ENCODE measurements around the gene MAP1B.

The MAP1B gene

DNA sequence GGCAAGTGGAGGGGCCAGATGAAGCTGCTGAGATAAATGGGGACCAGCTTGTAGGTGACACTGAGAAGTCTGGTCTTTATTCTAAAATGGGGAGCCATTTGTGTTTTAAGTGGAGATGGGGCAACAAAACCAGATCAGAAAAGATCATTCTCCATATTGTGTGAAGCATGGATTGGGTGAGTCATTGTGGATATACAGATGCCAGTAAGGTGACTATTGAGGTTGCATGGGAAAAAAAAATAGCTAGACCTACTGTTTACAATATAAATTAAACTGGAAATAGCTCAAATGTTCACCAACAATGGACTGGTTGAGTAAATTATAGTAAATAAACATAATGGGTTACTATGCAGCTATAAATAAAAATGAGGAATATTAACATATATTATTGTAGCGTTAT, 5.4 kb upstream of the MAP1B start:
- no peak for DNase-seq

DNA sequence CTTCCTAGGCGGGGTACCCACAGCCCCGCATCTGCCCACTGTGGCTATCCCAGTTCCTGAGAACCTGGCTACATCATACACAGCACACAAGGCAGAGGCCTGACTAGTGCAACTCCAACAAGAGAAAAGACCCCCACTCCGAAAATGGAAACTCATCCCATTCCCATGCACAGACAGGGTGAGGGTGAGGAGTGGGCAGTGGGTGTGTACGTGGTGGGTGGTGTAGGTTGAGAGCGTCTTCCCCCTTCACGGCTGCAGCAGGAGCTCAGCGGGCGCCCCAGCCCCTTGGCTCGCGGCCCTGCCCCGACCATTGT, 501 bp upstream of the MAP1B start:
- DNase-seq, result no peak

DNA sequence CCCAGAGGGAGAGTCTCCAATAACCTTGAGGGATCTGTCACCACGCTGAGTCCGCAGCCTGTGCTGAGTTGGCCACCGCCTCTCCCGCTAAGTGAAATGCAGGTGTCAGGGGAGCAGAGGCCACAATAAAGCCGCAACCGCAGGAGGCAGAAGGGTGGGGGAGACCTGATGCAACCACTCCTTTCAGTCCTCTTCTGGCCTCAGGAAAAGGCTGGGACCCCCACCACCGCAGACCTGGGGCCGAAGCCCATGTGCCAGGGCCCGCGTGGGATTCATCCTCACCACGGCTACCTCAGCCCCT, 576 bp downstream of the MAP1B start:
- no peak for DNase-seq

DNA sequence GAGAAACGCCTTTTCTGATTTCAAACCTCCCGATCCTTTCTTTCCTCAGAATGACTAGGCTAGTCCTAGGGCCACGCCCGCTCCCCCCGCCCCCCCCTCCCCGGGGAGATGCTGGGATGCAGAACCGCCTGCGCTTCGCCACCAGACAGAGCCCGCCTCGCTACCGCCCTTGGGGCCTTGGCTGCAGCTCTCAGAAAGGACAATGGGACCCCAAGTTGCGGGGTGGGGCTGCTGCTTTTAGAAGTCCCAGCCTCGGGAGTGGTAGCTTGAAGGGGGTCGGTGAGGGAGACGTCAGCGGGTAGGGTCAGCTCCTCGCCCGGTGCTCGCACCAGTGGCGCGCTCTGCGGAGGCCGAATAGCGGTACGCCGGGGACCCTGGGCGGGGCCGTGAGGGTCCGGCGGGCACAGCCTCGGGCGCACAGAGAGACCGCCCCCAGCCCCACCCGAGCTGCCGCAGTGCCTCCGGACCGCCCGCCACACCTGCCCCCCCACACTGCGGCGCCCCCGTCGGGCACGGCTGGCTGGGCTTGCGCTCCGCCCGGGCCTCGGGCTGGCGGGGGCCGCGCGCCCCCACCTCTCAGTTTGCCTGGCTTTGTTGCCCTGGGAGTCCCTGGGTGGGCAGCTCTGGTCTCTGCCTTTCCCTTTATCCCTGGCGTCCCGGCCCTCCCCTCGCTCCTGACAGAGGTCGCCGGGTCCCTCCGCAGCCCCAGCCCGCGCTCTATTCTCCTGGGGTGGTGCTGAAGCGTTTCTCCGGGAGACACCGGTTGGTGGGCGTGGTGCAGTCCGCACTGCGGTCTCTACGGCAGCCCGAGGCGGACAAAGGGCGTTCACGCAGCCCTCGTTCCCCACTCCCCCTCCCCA, 1.2 kb downstream of the MAP1B start:
- no peak for DNase-seq

DNA sequence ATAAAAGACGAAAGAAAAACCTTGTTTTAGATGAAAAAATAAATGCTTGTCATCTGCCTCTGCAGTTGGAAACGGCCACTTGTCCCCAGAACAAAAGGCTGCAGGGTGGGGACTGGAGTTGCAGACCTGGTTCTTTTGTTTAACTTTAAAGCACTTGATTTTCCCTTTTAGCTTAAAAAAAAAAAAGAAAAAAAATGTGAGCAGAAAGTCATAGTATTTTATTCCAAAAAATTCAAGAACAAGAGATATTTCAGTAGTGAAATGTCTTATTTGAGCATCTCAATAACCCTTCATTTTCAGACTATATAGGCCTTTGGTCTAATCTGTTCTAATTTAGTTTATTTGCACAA, 1.8 kb downstream of the MAP1B start:
- no peak for DNase-seq

DNA sequence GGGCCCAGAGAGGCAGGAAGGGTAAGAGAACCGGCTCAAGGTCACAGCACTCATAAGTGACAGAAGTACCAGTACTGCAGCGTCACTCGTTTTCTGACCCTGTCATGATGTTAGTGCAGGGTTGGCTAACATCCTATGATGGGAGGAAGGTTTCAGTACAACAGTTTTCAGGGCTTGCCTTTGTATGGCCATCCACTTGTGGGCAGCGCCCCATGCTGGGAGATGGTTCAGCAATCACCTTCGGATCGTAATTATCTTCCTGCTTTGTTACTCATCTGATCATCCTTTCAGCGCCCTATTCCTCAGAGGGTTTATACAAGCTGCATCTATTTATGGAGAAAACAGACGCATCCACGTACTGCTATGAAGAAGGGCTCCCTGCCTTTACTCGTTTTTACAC, 2.4 kb downstream of the MAP1B start:
- no peak for DNase-seq

DNA sequence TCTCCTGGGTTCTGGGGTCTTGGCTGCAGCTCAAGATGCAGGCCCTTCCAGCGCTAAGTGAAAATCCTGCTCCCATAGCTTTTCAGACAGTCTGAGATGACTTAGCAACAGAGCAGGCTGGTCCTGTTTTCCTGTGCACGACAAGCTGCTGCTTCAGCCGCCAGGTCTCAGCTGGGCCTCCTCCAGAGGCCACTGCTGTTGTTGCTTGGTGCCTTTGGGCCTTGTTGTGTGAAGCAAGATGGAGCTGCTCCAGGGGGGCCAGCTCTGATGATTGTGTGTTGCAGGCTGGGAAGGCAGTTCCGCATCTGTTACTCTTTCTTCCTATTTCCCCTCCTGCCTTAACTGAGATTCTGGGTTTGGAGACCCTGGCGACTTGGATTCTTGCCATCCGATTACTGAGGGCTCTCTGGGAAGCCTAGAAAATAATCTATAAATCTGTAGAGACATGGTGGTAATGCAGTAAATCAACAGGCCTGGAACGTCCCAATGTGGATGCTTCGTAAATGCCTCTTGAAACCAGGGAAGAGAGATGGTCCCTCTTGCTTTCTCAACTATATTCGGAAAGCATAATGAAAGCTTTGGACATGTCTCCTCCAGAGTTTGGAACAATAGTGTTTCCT, 3.2 kb downstream of the MAP1B start:
- no peak for DNase-seq

DNA sequence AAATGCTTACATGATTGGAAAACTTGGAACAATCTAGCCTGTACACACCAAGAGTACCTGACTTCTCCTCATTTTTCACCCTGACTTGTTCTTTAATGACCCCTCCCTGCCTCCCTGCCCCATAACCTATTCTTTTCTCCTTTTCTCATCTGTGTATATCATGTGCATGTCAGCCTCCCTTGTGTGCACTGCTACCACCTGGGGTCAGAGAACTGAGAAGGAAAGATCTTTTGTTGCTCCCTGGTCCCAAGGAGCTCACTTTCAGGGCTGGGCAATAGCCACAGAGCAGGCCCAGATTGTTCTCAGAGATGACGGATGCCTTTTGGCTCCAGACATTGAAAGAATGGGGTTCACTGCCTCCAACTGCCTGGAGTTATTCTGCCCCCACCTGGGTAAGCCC, 5.1 kb downstream of the MAP1B start:
- no peak for DNase-seq

DNA sequence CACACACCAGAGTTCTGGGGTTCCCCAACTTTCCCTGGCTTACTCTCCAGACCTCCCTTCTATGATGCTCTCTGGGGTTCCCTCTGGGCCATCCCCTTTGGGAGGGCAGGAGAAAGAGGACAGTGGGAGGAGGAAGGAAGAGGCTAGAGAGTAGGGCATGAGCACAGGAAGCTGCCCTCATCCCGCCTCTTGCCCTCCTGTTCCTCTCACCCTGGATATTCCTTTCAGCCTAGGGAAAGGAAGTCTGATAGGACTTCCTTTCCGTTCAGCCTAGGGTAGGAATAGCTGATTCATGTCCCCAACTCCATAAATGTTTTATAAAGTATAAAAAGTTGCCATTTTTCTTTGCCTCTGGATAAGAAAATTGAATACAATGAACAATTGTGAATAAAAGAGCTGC, 7.4 kb downstream of the MAP1B start:
- DNase-seq, result no peak

DNA sequence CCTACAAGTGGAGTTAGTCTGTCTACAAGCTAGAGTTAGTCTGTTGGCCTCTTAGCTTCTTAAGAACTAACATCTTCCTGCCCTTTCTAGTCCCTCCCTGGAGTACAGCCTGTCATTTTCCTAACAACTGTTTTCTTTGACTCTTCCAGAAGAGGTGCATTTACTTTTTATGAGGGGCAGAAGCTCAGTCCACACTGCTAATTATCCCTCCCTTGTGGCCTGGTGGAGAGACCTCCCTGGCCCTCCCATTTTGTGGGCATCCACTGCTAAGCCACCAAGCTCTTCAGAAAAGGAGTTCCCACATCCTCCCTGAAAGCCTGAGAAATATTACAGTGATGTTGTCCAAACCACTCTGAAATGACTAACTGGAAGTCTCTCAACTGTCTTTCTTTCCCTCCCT, 8.0 kb downstream of the MAP1B start:
- DNase-seq, result no peak

DNA sequence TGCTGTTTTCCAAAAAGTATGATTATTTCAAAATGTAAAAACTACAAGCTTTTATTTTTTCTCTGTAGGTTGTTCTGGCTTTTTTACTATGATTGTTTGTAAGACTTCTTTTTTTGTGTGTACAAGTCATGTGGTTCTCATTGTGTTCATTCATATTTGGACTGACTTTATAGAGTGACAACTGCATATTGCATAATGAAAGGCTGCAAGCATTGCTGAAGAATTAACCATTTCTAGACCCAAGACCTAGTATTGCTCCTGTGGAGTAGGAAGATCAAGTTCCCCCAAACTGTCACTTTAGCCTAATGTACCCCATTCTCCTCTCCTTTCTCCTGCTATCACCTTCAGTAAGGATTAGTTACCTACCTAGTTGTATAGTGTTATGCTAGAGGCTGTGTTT, 10.0 kb downstream of the MAP1B start:
- DNase-seq, result no peak

DNA sequence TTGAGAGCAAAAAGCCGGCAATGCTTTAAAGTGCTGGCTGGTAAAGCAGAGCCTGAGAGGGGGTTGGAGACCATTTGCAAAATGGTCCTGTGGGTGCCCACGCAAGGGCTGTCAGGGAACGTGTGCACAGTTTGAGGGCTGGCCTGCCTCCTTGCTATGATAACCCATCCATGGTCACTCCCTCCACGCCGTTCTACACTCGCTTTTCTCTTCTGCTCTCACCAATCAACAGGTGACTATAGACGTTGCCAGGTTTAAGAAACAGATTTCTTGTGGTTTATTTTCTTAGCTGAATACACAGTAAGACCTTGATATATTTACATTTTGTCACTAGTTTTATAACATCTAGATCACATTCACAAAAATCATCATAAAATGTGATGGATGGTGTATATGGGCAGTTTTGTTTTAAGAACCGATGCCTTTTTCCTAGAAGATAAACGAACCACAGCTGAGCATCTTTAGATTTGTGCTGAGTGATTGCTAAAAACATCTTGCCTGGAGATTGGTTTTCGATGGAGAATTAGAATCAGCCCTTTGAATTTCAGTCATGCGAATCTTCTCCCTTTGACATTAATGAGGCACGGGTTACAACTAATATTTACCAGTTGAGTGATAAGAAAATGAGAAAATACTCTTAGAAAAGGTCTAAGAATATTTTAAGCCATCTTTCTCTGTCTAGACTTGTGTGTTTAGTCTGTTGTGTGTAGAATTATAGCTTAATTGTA, 13.9 kb downstream of the MAP1B start:
- no peak for DNase-seq

DNA sequence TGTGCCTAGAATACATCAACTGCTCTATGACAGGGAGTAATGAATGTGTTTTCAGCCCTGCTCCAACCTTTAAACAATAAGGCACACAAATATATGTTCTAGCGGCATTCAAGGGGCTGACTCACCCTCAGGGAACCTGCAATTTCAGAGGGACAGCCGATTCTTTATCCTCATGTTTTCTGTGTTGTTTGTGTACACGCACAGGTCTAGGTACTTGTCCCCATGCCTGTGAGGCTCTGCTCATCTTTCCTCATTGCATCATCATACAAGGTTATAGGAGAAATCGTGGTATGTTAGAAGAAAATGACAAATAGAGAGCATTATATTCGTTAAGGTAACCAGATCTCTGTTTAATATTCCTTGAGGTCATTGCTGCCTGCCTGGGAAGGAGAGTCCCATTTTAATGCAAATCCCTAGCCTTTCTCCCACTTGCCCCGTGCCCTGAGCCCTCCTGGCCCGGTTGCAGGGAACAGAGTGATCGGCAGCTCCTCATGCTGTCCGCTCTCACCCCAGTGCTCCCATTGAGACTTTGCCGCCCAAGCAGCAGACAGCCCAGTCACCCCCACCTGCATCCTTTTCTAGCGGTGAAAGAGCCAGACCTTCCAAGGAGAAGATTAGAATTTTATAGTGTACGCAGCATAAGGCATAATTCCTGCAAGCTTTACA, 14.6 kb downstream of the MAP1B start:
- no peak for DNase-seq

DNA sequence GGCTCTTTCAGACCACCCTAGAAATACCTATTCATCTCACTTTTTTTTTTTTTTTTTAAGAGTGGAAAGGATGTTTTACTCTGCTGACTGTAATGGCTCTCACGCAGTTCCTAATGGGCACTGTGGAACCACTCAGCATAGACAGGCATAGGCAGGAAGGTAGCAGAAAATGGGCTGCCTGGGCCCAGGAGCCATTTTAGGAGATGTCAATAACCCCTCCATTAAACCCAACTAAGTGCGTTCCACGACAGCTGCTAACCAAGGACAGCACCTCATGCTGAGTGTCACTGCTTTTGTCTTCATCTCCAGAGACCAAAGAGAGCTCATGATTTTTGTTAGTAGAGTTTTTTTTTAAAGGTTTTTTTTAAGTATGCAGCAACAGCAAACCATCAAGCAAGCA, 15.3 kb downstream of the MAP1B start:
- DNase-seq, result no peak

DNA sequence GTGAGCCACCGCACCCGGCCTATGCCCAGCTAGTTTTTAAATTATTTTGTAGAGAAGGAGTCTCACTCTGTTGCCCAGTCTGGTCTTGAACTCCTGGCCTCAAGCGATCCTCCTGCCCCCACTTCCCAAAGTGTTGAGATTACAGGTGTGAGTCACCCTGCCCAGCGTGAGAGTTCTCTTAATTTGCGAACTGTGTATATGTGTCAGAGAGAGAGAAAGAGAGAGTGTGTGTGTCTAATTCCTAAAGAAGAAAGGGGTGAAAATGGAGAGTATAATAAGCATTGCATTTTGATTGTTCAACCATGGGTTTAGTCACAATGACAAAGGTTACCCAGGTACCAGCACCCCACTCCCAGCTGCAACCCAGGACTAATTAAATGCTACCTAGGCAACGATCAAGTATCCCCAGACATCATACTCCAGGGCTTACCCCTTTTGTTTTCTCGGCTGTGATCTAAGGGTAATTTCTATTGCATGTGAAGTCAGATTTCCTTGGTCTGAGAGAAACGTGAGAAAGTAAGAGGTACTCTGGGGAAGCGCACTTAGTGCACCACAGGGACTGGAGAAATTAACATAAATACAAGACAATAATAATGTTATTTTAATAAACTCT, 16.6 kb downstream of the MAP1B start:
- DNase-seq, result no peak

DNA sequence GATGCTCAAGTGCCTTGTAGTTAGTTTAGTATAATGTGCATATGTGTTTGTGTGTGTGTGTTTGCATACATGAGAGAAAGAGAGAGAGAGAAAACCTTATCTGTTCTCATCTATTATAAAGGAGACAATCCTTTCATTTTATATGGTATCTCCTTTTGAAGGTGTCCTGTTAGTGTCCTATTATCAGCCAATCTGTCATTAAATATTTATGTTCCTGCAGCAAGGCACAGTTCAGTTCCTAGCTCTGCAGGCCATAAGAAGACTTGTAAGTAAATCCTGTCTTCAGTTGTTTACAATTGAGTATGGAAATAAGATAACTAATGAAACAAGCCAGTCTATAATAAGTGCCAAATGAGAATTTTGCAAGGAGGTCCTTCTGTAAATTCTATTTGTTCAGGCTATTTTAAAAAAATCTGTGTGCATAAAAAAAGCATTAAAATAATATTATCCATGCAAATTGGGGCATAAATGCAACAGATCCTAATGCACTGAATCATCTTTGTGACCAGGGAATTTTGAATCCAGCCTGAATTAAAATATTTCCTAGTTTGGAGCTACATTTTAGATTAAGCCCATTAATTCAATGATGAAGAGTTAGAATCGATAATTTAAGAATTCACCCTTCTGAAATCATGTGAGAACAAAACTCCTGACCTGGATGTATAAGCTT, 18.1 kb downstream of the MAP1B start:
- DNase-seq, result no peak

DNA sequence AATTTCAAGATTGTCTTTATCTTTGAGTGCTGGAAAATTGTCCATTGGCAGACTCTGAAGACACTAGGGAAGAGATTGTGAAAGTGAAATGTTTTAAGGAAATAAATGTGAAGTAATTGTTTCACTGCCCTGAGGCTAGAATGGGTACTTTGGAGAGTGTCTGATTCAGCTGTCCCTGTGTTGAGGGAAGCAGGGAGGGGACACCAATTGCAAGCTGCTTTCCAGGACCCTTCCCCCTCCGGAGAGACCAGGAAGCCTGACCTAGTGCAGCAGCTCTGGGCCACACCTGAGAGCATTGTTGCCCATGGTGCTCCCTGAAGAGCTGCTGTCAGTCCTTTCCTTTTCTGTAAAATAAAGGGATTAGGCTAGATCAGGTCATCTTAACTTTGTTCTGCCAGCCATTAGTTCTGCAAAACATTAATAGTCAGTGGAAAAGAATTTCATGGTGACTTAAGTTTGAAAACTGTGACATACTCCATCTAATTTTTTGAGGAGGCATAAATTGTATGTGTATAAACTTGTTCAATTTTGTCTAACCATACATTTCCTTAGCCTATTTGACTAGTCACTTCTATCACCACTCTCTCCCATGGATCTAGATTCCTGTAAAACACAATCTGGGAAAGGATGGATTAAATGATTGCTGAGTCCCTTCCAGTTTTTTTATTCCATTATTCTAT, 18.8 kb downstream of the MAP1B start:
- no peak for DNase-seq

DNA sequence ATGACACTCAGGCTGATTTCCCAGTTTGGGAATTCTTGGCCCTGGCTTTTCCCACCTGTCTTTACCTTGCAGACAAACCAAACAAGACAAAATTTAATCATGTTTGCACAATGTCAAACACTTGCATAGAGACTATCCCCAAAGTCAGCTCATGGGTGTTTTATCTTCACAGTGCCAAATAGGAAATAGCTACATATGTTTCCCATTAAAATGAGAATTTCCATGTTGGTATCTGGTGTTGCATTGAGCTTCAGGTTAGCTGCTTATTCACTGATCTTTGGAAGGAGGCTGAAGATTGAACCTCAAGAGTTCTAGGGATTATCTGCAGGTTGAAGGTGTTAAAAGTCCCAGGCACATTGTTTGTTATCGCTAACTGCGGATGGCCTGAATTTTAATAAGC, 19.5 kb downstream of the MAP1B start:
- no peak for DNase-seq

DNA sequence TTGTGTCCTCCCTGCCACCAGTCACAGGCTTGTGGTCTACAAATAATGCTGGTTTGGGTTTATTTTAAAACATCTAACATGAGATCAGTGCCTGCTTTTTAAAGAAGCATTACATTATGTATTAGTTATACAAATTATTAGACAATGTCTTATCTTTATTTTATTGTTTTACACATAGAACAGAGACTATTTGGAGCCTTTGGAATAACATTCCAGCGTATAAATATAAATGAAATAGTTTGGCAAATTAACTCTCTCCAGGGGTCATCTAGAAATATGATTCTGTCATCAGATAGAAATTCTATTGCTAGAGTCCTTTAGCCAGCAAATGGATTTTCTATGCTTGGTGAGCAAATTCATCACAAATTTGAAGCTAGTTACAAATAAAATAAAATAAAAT, 22.4 kb downstream of the MAP1B start:
- no peak for DNase-seq

DNA sequence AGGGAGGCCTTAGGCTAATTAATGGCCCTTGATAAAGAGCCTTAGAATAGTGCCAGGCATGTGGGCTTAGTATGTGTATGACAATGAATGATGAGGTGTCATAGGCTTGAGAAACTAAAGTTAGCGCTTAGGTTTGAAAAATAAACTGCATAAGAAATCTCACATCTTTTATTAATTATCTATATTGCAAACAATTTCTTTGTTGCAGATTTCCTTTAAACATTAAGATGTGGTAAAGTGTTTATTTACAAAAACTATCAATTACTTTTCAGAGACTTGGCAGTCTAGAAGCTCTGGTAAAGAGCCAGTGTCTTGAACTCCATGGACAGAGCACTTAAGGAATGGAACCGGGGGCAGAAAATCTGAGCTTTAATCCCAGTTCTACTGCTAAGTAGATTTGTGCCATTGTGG, 23.1 kb downstream of the MAP1B start:
- no peak for DNase-seq

DNA sequence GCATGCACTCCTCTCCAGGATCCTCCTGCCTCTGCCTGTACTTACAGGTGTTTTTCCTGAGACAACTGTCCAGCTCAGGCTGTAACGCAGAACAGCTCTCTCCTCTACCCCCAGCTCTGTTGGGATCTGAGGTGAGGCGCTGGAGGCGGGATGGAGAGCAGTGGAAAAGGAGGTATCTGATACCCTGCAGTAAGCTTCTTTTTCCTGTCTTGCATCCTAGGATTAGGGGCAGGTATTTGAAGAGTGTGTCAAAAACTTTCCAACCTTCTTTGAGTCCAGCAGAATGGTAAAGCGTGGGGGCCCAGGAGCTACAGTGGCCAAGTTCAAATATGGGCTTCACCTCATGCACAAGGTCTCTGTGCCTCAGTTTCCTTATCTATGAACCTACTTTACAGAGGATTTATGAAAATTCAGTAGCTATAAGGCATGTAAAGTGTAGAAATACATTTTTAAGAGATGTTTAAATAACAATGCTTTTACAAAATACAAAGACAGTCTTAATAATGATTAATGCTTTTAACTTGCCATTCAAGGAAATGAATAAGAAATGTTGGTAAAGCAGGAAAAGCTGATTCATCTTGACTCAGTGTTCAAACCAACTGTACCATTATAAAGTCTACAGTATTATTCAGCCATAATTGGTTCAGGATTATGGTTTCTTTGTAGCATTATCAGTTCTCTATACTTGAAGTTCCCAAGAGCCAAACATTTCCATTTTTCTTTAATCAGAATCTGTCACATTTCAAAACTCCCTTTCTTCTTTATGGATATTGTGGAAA, 26.1 kb downstream of the MAP1B start:
- no peak for DNase-seq
